Uterus (tissue), 2 donors: ENCODE measurements around the gene HDAC7.

ENCODE experiments used
- POLR2A ChIP-seq, 2 donors: fragments of 450-650 bp; IDR thresholded peaks; one replicate each; pipeline ENCODE4 v1.6.1; 2016; ENCODE audit warnings: antibody characterized with exemption in 2 of 2, mild to moderate bottlenecking in 1 of 2, moderate library complexity in 1 of 2
- TF ChIP-seq, protein P1 (sequence below), 4 experiments: fragments of 200-600 bp in 2 of 4; fragments of 450-650 bp in 2 of 4; sonication (generic) in 2 of 4; IDR thresholded peaks; one replicate each; pipeline ENCODE4 v1.5.1; 2016 to 2019; ENCODE audit warnings: antibody characterized with exemption in 4 of 4, mild to moderate bottlenecking in 2 of 4, moderate library complexity in 1 of 4

DNA sequence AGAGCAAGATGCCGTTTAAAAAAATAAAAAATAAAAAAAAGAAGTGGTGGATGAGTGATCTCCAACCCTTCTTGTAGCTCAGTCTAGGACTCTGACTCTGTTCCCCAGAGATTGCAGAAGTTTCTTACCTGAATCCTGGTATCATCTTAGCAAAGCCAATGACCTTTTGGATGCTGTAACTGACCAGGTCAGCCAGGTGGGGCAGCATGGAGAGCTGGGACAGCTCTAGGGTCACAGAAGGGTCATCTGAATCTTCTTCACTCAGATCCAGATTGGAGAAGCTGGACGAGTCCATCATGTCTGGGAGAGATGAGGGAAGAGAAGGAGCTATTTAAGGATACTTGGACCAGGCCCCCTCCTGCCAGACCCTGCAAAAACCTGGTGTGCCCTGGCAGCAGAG lies 35.8 kb upstream of the HDAC7 start:
- TF ChIP-seq, protein P1, sequence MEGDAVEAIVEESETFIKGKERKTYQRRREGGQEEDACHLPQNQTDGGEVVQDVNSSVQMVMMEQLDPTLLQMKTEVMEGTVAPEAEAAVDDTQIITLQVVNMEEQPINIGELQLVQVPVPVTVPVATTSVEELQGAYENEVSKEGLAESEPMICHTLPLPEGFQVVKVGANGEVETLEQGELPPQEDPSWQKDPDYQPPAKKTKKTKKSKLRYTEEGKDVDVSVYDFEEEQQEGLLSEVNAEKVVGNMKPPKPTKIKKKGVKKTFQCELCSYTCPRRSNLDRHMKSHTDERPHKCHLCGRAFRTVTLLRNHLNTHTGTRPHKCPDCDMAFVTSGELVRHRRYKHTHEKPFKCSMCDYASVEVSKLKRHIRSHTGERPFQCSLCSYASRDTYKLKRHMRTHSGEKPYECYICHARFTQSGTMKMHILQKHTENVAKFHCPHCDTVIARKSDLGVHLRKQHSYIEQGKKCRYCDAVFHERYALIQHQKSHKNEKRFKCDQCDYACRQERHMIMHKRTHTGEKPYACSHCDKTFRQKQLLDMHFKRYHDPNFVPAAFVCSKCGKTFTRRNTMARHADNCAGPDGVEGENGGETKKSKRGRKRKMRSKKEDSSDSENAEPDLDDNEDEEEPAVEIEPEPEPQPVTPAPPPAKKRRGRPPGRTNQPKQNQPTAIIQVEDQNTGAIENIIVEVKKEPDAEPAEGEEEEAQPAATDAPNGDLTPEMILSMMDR (IDR thresholded peaks at IDR 0.05) = no peak
- TF ChIP-seq POLR2A (IDR thresholded peaks at IDR 0.05) = no peak
